Measurements from ENCODE around the gene CHADL.

GRCh38 chr22:41216984-41217383 is 23.7 kb downstream of the CHADL start:
- TF ChIP-seq POLR2AphosphoS5 (IDR thresholded peaks at IDR 0.05; ENCODE audit: borderline replicate concordance, low read depth, low read length) (no peak), EZH2 (IDR thresholded peaks at IDR 0.05) (no peak), FOXP2 (optimal IDR thresholded peaks at IDR 0.05; ENCODE audit: control extremely low read depth, extremely low read length, insufficient read depth) (no peak)

All from SK-N-MC (cell line).